Epithelial cell of proximal tubule (primary cell): ENCODE results near the gene CFP. TPM values are rescaled to one million over a fixed set of nuclear protein-coding genes. Genes with fewer than 3 reads are reported as not detected.

ENCODE experiments used
- DNase-seq: peaks from one replicate; pipeline ENCODE4 v3.0.0-alpha.2; 2011; ENCODE audit warnings: low read depth
- H3K4me3 ChIP-seq: 2 replicates; pipeline ENCODE4 v1.5.1; 2011; ENCODE audit warnings: low read depth, mild to moderate bottlenecking, low read length
- total RNA-seq: library from RNA; depleted of rRNA; stranded (reverse); fragments of >200 nt; gene quantifications from 2 replicates; pipeline ENCODE4 v1.2.3, GENCODE V29; 2015
- TF ChIP-seq, protein P1 (sequence below): conservative IDR thresholded peaks from 2 replicates; pipeline ENCODE4 v1.5.1; 2012; ENCODE audit warnings: low read depth, mild to moderate bottlenecking, low read length

The CFP gene
- total RNA-seq, 1 donor from 2014 or later, result 0.06 TPM

- no peak overlapping the region for H3K4me3 ChIP-seq
- TF ChIP-seq, protein P1, sequence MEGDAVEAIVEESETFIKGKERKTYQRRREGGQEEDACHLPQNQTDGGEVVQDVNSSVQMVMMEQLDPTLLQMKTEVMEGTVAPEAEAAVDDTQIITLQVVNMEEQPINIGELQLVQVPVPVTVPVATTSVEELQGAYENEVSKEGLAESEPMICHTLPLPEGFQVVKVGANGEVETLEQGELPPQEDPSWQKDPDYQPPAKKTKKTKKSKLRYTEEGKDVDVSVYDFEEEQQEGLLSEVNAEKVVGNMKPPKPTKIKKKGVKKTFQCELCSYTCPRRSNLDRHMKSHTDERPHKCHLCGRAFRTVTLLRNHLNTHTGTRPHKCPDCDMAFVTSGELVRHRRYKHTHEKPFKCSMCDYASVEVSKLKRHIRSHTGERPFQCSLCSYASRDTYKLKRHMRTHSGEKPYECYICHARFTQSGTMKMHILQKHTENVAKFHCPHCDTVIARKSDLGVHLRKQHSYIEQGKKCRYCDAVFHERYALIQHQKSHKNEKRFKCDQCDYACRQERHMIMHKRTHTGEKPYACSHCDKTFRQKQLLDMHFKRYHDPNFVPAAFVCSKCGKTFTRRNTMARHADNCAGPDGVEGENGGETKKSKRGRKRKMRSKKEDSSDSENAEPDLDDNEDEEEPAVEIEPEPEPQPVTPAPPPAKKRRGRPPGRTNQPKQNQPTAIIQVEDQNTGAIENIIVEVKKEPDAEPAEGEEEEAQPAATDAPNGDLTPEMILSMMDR, result no peak
- DNase-seq, result no peak
Measured at GRCh38 chrX:47614618-47615017, 15.1 kb downstream of the CFP start.

DNA sequence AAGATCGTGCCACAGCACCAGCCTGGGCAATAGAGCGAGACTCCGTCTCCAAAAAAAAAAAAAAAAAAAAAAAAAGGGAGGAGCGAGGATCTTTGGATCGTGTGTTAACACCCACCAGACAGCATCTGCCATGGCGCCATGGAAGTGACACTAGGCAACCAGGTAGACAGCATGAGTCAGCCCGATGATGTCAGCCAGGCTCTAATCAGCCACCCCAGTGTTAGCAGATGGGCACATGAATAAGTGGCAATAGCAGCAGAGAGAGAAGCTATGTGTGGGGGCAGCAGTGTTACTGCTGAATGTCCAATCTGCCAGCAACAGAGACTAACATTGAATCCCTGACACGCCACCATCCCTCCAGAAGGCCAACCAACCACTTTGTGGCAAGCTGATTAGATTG is 16.6 kb downstream of the CFP start:
- TF ChIP-seq, protein P1, result no peak
- H3K4me3 ChIP-seq, result no peak overlapping the region
- no peak for DNase-seq

- H3K4me3 ChIP-seq, result no peak overlapping the region
- no peak for DNase-seq
- TF ChIP-seq, protein P1, result no peak
Measured at GRCh38 chrX:47612418-47612817, 17.3 kb downstream of the CFP start.

GRCh38 chrX:47611926-47612325 is 17.8 kb downstream of the CFP start:
- DNase-seq, result no peak
- TF ChIP-seq, protein P1, result no peak
- no peak overlapping the region for H3K4me3 ChIP-seq

GRCh38 chrX:47611489-47611888 is 18.2 kb downstream of the CFP start:
- TF ChIP-seq, protein P1, result no peak
- no peak overlapping the region for H3K4me3 ChIP-seq
- no peak for DNase-seq

DNA sequence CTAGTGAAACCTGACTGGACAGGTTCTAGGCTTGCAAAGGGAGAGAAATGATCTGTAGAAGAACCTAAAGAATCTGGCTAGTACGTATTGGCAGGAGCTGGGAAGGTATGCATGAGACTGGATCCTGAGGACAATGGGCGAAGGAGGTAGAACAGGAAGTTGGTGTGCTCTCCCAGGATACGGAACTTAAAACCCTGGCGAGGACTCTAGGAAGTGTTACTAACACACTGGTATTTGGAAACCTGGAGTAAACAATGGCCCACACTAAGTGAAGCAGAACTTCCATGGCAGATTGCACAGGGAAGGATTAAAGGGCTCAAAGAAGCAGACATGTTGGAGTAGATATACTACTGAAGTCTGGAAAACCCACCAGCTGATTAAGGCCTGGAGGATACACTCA is 19.2 kb downstream of the CFP start:
- no peak for DNase-seq
- TF ChIP-seq, protein P1, result no peak
- H3K4me3 ChIP-seq, result no peak overlapping the region

GRCh38 chrX:47608130-47608810 is 21.5 kb downstream of the CFP start:
- TF ChIP-seq, protein P1, result no peak
- H3K4me3 ChIP-seq, result no peak overlapping the region
- DNase-seq, result no peak
